Peyer's patch (tissue), 4 donors: ENCODE measurements around the gene CELF4.

ENCODE experiments used
- CTCF ChIP-seq, 6 experiments: fragments of 450-650 bp in 4 of 6; fragments of 200-600 bp in 2 of 6; sonication (generic) in 1 of 6; IDR thresholded peaks; one replicate each; pipeline ENCODE4 v1.5.1; 2017 to 2019; ENCODE audit warnings: antibody characterized with exemption in 6 of 6, mild to moderate bottlenecking in 3 of 6, moderate library complexity in 1 of 6
- POLR2A ChIP-seq, 2 donors: fragments of 450-650 bp; IDR thresholded peaks; one replicate each; pipeline ENCODE4 v1.5.1; 2017; ENCODE audit warnings: antibody characterized with exemption in 2 of 2, mild to moderate bottlenecking in 2 of 2, moderate library complexity in 2 of 2

- TF ChIP-seq CTCF (IDR thresholded peaks at IDR 0.05) (no peak), POLR2A (IDR thresholded peaks at IDR 0.05) (no peak)
Observed at GRCh38 chr18:37598396-37598795, 32.8 kb upstream of the CELF4 start.
